Measurements from ENCODE around the gene GPR78. TPM values are rescaled to one million over a fixed set of nuclear protein-coding genes. Genes with fewer than 3 reads are reported as not detected.

Gene GPR78
- polyA plus RNA-seq, 1 of the 3 experiments (the other 2 are of a cell fraction): not detected

DNA sequence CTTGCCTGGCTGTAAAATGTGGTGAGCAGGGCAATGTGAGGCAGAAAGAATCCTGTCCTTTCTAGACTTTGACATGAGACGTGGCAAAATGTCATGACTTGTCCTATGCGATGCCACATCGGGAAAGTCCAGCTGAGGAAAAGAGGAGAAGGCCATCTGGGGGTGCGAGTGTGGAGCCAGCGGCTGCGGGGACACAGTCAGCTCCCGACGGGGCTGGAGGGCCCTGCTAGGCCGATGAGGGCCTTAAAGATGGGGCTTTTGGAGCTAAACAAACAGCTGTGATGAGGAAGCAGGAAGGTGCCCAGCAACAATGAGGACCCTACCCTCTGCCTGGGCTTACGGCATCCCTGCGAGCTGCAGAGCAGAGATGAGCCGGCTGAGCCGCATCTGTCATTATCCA is 20.1 kb downstream of the GPR78 start:
- H3K9me2 ChIP-seq: no peaks in the 10 kb centered on the region

More for the DNA sequence above, 20.1 kb downstream of the GPR78 start:
- TF ChIP-seq NFIC (IDR thresholded peaks at IDR 0.05; ENCODE audit: borderline replicate concordance) (no peak), MEF2A (IDR thresholded peaks at IDR 0.05; ENCODE audit: borderline replicate concordance, low read depth) (no peak), RFX5 (IDR thresholded peaks at IDR 0.05; ENCODE audit: low read length) (no peak), YY1 (IDR thresholded peaks at IDR 0.05; ENCODE audit: low read depth) (no peak), MXI1 (IDR thresholded peaks at IDR 0.05; ENCODE audit: low read depth, low read length) (no peak), FOSL2 (IDR thresholded peaks at IDR 0.05; ENCODE audit: borderline replicate concordance, low read depth) (no peak), TCF12 (IDR thresholded peaks at IDR 0.05) (no peak), SMC3 (IDR thresholded peaks at IDR 0.05; ENCODE audit: low read depth, low read length) (no peak), NRF1 (IDR thresholded peaks at IDR 0.05; ENCODE audit: low read depth, low read length) (no peak), TAF1 (IDR thresholded peaks at IDR 0.05; ENCODE audit: borderline replicate concordance, low read depth, low read length) (no peak), GATA2 (CRISPR knock-in tag; IDR thresholded peaks at IDR 0.05) (no peak), SIN3A (IDR thresholded peaks at IDR 0.05; ENCODE audit: borderline replicate concordance, low read depth, low read length) (no peak), ELF1 (IDR thresholded peaks at IDR 0.05) (no peak), RAD21 (IDR thresholded peaks at IDR 0.05; ENCODE audit: low read length) (no peak), RXRA (IDR thresholded peaks at IDR 0.05; ENCODE audit: borderline replicate concordance, low read depth) (no peak)
- TF ChIP-seq, protein P1, sequence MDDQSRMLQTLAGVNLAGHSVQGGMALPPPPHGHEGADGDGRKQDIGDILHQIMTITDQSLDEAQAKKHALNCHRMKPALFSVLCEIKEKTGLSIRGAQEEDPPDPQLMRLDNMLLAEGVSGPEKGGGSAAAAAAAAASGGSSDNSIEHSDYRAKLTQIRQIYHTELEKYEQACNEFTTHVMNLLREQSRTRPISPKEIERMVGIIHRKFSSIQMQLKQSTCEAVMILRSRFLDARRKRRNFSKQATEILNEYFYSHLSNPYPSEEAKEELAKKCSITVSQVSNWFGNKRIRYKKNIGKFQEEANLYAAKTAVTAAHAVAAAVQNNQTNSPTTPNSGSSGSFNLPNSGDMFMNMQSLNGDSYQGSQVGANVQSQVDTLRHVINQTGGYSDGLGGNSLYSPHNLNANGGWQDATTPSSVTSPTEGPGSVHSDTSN (IDR thresholded peaks at IDR 0.05): no peak
- TF ChIP-seq, protein P2, sequence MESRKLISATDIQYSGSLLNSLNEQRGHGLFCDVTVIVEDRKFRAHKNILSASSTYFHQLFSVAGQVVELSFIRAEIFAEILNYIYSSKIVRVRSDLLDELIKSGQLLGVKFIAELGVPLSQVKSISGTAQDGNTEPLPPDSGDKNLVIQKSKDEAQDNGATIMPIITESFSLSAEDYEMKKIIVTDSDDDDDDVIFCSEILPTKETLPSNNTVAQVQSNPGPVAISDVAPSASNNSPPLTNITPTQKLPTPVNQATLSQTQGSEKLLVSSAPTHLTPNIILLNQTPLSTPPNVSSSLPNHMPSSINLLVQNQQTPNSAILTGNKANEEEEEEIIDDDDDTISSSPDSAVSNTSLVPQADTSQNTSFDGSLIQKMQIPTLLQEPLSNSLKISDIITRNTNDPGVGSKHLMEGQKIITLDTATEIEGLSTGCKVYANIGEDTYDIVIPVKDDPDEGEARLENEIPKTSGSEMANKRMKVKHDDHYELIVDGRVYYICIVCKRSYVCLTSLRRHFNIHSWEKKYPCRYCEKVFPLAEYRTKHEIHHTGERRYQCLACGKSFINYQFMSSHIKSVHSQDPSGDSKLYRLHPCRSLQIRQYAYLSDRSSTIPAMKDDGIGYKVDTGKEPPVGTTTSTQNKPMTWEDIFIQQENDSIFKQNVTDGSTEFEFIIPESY (IDR thresholded peaks at IDR 0.05; ENCODE audit: borderline replicate concordance, low read depth): no peak
- TF ChIP-seq, protein P3, sequence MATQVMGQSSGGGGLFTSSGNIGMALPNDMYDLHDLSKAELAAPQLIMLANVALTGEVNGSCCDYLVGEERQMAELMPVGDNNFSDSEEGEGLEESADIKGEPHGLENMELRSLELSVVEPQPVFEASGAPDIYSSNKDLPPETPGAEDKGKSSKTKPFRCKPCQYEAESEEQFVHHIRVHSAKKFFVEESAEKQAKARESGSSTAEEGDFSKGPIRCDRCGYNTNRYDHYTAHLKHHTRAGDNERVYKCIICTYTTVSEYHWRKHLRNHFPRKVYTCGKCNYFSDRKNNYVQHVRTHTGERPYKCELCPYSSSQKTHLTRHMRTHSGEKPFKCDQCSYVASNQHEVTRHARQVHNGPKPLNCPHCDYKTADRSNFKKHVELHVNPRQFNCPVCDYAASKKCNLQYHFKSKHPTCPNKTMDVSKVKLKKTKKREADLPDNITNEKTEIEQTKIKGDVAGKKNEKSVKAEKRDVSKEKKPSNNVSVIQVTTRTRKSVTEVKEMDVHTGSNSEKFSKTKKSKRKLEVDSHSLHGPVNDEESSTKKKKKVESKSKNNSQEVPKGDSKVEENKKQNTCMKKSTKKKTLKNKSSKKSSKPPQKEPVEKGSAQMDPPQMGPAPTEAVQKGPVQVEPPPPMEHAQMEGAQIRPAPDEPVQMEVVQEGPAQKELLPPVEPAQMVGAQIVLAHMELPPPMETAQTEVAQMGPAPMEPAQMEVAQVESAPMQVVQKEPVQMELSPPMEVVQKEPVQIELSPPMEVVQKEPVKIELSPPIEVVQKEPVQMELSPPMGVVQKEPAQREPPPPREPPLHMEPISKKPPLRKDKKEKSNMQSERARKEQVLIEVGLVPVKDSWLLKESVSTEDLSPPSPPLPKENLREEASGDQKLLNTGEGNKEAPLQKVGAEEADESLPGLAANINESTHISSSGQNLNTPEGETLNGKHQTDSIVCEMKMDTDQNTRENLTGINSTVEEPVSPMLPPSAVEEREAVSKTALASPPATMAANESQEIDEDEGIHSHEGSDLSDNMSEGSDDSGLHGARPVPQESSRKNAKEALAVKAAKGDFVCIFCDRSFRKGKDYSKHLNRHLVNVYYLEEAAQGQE (IDR thresholded peaks at IDR 0.05; ENCODE audit: low read depth, low read length): no peak
- DNase-seq: no peak
- ChIA-PET CTCF (interaction anchor here (0.9 to 1.3 kb wide), 2 partner anchors 10 to 317 kb away, joined by 3 to 4 read pairs; no protein-coding TSS in a partner anchor), POLR2A (interaction anchor here (1.4 kb wide), 1 partner anchor 168 kb away, joined by 3 read pairs; no protein-coding TSS in a partner anchor)
- no peak overlapping the region for H3K9ac ChIP-seq
- no peaks in the 10 kb centered on the region for H3F3A ChIP-seq (replicated peaks; ENCODE audit: insufficient read depth)
- no peak overlapping the region for H3K4me2 ChIP-seq
- H3K79me2 ChIP-seq (ENCODE audit: insufficient read depth): no peaks in the 10 kb centered on the region
- no peak overlapping the region for H3K27ac ChIP-seq (ENCODE audit: low read depth in 2 of 2, low read length in 1 of 2)
- H3K4me1 ChIP-seq (ENCODE audit: control insufficient read depth in 1 of 2, insufficient read depth in 2 of 2, low read depth in 1 of 2, low read length in 1 of 2): peaks cover 0 to 30% of the 10 kb centered on the region in 2 experiments; a peak in 1 of 4 replicates
- H3K27me3 ChIP-seq (ENCODE audit: insufficient read depth): no peaks in the 10 kb centered on the region
- no peaks in the 10 kb centered on the region for H4K20me1 ChIP-seq (ENCODE audit: insufficient read depth)
- H2AFZ ChIP-seq (ENCODE audit: low read depth): no peak overlapping the region
- no peak overlapping the region for H3K4me3 ChIP-seq (ENCODE audit: low read depth in 2 of 2, low read length in 1 of 2)
- no peaks in the 10 kb centered on the region for H3K36me3 ChIP-seq (replicated peaks in 1 of 2; ENCODE audit: control insufficient read depth in 1 of 2, insufficient read depth in 2 of 2, low read length in 1 of 2)
- no peaks in the 10 kb centered on the region for H3K9me3 ChIP-seq
- 72% methylated on average over 10 of the region's 13 CpGs for WGBS (ENCODE audit: low lambda C conversion rate)

Measured in SK-N-SH (cell line).